HEK293 (cell line): Measurements from ENCODE around the gene PLCL1.

Experiments
- CTCF ChIA-PET: fragments of 350-600 bp; formaldehyde crosslinking; extraction: SDS; loops from one replicate; lab custom pipeline; 2021; ENCODE audit warnings: antibody characterized with exemption; lab: Yijun Ruan, JAX
- POLR2A ChIA-PET: fragments of 300-600 bp; formaldehyde crosslinking; extraction: SDS; loops from one replicate; lab custom pipeline; 2020; ENCODE audit warnings: antibody characterized with exemption, inconsistent platforms; lab: Yijun Ruan, JAX
- H3K27ac ChIP-seq: fragments of 200-500 bp; sonication (Bioruptor generic); 2 replicates; pipeline ENCODE4 v1.5.1; 2014; ENCODE audit warnings: low read depth, low read length, control low read depth, inconsistent platforms; ENCODE audit errors: extremely low read depth
- H3K36me3 ChIP-seq, 2 experiments: fragments of 200-500 bp in 1 of 2; sonication (Bioruptor generic) in 1 of 2; 1 replicate in 1 of 2; 2 replicates in 1 of 2; pipeline ENCODE4 v1.5.1; 2014 to 2017; ENCODE audit warnings: inconsistent platforms in 2 of 2, low read length in 2 of 2; ENCODE audit not compliant: control insufficient read depth in 2 of 2, insufficient read depth in 1 of 2
- H3K4me1 ChIP-seq: fragments of 200-500 bp; sonication (Bioruptor generic); 2 replicates; pipeline ENCODE4 v1.5.1; 2014; ENCODE audit warnings: mild to moderate bottlenecking, low read length, inconsistent platforms; ENCODE audit not compliant: control insufficient read depth, insufficient read depth
- H3K4me3 ChIP-seq: 2 replicates; pipeline ENCODE4 v1.5.1; 2011; ENCODE audit warnings: low read depth, mild to moderate bottlenecking, control low read depth, low read length, moderate library complexity
- H3K9me3 ChIP-seq: fragments of 200-500 bp; sonication (Bioruptor generic); 2 replicates; pipeline ENCODE4 v1.5.1; 2014; ENCODE audit warnings: low read depth, low read length, inconsistent platforms; ENCODE audit not compliant: control insufficient read depth, insufficient read depth
- HOXD13 ChIP-seq: sonication (generic); formaldehyde crosslinking; IDR thresholded peaks from 2 replicates; pipeline ENCODE4 v1.8.0; 2022; ENCODE audit warnings: missing genetic modification reagents, borderline replicate concordance
- WT1 ChIP-seq: fragments of 450-650 bp; formaldehyde crosslinking; IDR thresholded peaks from 2 replicates; pipeline ENCODE4 v1.5.1; 2016; ENCODE audit warnings: missing biosample characterization, missing genetic modification characterization
- YY1 ChIP-seq: fragments of 450-650 bp; formaldehyde crosslinking; IDR thresholded peaks from 2 replicates; pipeline ENCODE4 v1.5.1; 2018; ENCODE audit warnings: missing biosample characterization, missing genetic modification characterization
- YY2 ChIP-seq: fragments of 450-650 bp; formaldehyde crosslinking; IDR thresholded peaks from 2 replicates; pipeline ENCODE4 v1.5.1; 2016; ENCODE audit warnings: missing biosample characterization, missing genetic modification characterization
- ZFHX2 ChIP-seq: fragments of 450-650 bp; formaldehyde crosslinking; conservative IDR thresholded peaks from 2 replicates; pipeline ENCODE4 v1.5.1; 2016; ENCODE audit warnings: missing biosample characterization, missing genetic modification characterization
- ZNF16 ChIP-seq: fragments of 450-650 bp; formaldehyde crosslinking; IDR thresholded peaks from 2 replicates; pipeline ENCODE4 v1.5.1; 2016; ENCODE audit warnings: low read depth, missing biosample characterization, missing genetic modification characterization
- ZNF169 ChIP-seq: fragments of 450-650 bp; formaldehyde crosslinking; IDR thresholded peaks from 2 replicates; pipeline ENCODE4 v1.5.1; 2016; ENCODE audit warnings: missing biosample characterization, missing genetic modification characterization
- ZNF23 ChIP-seq: fragments of 450-650 bp; formaldehyde crosslinking; IDR thresholded peaks from 2 replicates; pipeline ENCODE4 v1.5.1; 2016; ENCODE audit warnings: missing biosample characterization, missing genetic modification characterization, borderline replicate concordance
- ZNF292 ChIP-seq: fragments of 450-650 bp; formaldehyde crosslinking; IDR thresholded peaks from 2 replicates; pipeline ENCODE4 v1.5.1; 2016; ENCODE audit warnings: low read depth, missing biosample characterization, missing genetic modification characterization, borderline replicate concordance
- ZNF324 ChIP-seq: fragments of 450-650 bp; formaldehyde crosslinking; IDR thresholded peaks from 2 replicates; pipeline ENCODE4 v1.5.1; 2016; ENCODE audit warnings: missing biosample characterization, missing genetic modification characterization
- ZNF394 ChIP-seq: fragments of 450-650 bp; formaldehyde crosslinking; IDR thresholded peaks from 2 replicates; pipeline ENCODE4 v1.5.1; 2016; ENCODE audit warnings: missing biosample characterization, missing genetic modification characterization, mild to moderate bottlenecking, moderate library complexity, borderline replicate concordance
- ZNF529 ChIP-seq: fragments of 450-650 bp; formaldehyde crosslinking; IDR thresholded peaks from 2 replicates; pipeline ENCODE4 v1.5.1; 2017; ENCODE audit warnings: missing genetic modification characterization, missing biosample characterization; ENCODE audit not compliant: insufficient replicate concordance
- ZNF626 ChIP-seq: fragments of 450-650 bp; sonication (Bioruptor Pico); formaldehyde crosslinking; IDR thresholded peaks from 2 replicates; pipeline ENCODE4 v1.5.1; 2018; ENCODE audit warnings: missing biosample characterization, missing genetic modification characterization, inconsistent platforms
- ZNF629 ChIP-seq: fragments of 450-650 bp; formaldehyde crosslinking; IDR thresholded peaks from 2 replicates; pipeline ENCODE4 v1.5.1; 2017; ENCODE audit warnings: missing biosample characterization, missing genetic modification characterization
- ZNF707 ChIP-seq: fragments of 450-650 bp; formaldehyde crosslinking; IDR thresholded peaks from 2 replicates; pipeline ENCODE4 v1.5.1; 2016; ENCODE audit warnings: missing biosample characterization, missing genetic modification characterization
- TF ChIP-seq, protein P1 (sequence below): fragments of 450-650 bp; formaldehyde crosslinking; IDR thresholded peaks from 2 replicates; pipeline ENCODE4 v1.5.1; 2016; ENCODE audit warnings: missing biosample characterization, missing genetic modification characterization
- TF ChIP-seq, protein P2 (sequence below): sonication (generic); formaldehyde crosslinking; IDR thresholded peaks from 2 replicates; pipeline ENCODE4 v1.8.1; 2022; ENCODE audit warnings: mild to moderate bottlenecking, moderate library complexity, missing genetic modification reagents
- TF ChIP-seq, protein P3 (sequence below): fragments of 450-650 bp; formaldehyde crosslinking; IDR thresholded peaks from 2 replicates; pipeline ENCODE4 v1.5.1; 2017; ENCODE audit warnings: missing biosample characterization, missing genetic modification characterization
- TF ChIP-seq, protein P4 (sequence below): fragments of 450-650 bp; formaldehyde crosslinking; IDR thresholded peaks from 2 replicates; pipeline ENCODE4 v1.5.1; 2016; ENCODE audit warnings: missing biosample characterization, missing genetic modification characterization
- TF ChIP-seq, protein P5 (sequence below): fragments of 450-650 bp; formaldehyde crosslinking; optimal IDR thresholded peaks from 2 replicates; pipeline ENCODE3; 2016; ENCODE audit warnings: missing biosample characterization, mild to moderate bottlenecking, missing genetic modification characterization
- TF ChIP-seq, protein P6 (sequence below): fragments of 450-650 bp; formaldehyde crosslinking; conservative IDR thresholded peaks from 2 replicates; pipeline ENCODE4 v1.5.1; 2016; ENCODE audit warnings: low read depth, missing biosample characterization, missing genetic modification characterization

Gene PLCL1

DNA sequence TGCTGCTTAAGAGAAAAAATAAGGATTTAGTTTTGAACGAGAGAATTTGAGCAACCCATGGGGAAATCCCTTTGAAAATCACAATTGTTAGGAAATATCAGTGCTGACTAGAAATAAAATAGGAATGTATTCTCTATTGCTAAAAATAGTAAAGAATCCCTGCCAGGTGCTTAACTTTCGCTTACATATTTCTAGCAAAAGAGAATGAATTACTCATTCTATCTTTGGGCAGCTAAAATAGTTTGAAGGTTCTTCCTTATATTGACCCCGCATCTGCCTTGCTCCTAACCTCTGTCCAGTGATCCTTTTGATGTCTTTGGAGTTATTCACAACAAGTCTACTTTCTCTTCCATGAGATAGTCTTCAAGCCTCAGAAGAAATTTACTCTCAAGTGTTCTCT lies 103.8 kb downstream of the PLCL1 start (continued):
- TF ChIP-seq, protein P1, sequence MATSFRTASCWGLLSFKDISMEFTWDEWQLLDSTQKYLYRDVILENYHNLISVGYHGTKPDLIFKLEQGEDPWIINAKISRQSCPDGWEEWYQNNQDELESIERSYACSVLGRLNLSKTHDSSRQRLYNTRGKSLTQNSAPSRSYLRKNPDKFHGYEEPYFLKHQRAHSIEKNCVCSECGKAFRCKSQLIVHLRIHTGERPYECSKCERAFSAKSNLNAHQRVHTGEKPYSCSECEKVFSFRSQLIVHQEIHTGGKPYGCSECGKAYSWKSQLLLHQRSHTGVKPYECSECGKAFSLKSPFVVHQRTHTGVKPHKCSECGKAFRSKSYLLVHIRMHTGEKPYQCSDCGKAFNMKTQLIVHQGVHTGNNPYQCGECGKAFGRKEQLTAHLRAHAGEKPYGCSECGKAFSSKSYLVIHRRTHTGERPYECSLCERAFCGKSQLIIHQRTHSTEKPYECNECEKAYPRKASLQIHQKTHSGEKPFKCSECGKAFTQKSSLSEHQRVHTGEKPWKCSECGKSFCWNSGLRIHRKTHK (tag by site-specific recombination), result no peak
- TF ChIP-seq ZNF292 (no peak), ZNF16 (no peak), ZNF324 (tag by site-specific recombination) (no peak)

DNA sequence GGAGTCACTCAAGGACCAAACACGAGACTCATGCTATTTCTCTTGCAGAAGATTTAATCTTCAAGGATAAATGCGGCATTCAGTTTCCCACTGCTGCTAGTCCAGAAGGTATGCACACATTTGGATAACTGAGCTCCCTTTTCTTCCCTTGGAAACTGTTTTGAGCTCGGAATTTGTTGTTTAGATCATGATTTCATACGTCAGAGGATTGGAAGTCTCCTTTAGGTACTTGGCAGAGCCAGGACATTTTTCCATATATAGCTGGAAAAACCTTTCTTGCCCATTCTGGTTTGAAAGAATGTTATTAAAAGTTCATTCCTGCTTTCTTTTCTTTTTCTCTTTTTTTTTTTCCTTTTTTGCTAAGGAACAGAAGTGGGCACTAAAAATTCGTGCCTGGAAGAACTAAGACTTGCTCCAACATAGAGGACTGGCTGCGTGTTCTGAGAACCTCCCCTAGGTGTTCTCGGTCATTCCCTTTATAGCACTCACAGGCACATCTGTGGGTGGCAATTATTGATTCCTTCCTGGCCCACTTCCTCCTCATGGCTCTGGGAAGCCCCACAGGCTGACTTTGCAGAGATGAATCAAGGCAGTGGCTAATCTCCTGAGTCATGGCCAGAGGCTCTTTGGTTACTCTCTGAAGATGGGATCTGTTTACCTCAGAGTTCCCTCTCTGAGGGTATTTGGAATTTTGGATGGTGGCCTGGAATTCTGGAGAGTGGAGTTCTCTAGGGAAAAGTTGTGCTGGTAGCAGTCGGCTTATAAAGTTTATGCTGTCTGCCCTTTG lies 104.8 kb downstream of the PLCL1 start:
- no peak overlapping the region for H3K4me3 ChIP-seq
- no peak overlapping the region for H3K27ac ChIP-seq
- H3K4me1 ChIP-seq, result no peaks in the 10 kb centered on the region
- H3K9me3 ChIP-seq, result no peaks in the 10 kb centered on the region
- CTCF ChIA-PET, result interaction anchor here (0.6 kb wide), 2 partner anchors 52 to 400 kb away, joined by 3 to 6 read pairs; no protein-coding TSS in a partner anchor
- H3K36me3 ChIP-seq, result no peaks in the 10 kb centered on the region
- POLR2A ChIA-PET, result no interaction called here
- peak; percentile 54 for TF ChIP-seq ZFHX2 (tag by site-specific recombination)
- TF ChIP-seq ZNF394 (tag by site-specific recombination), result no peak

DNA sequence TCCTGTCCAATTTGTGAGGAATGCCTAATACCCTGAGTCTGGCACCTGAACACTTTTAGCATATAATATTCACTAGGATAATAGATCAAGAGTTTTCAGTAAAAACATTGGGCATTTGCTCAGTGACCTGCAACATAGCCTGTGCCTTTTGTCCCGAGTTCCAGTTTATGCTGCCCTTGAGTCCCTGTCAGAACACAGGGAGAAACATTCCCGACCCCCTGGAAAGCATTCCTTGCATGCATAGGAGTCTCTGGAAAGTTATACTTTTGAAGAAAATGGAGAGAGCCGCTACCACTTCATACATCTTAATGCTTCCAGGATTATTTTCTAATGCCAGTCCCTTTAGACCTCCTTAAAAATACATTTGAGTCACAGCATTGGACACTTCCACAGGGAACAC lies 107.3 kb downstream of the PLCL1 start:
- POLR2A ChIA-PET, result no interaction called here
- H3K9me3 ChIP-seq, result no peaks in the 10 kb centered on the region
- CTCF ChIA-PET, result no interaction called here
- TF ChIP-seq ZNF629 (tag by site-specific recombination) (no peak), ZNF707 (tag by site-specific recombination) (no peak), HOXD13 (CRISPR knock-in tag) (no peak), YY2 (tag by site-specific recombination) (no peak), ZNF169 (tag by site-specific recombination) (no peak), ZNF23 (tag by site-specific recombination) (no peak), ZNF626 (tag by site-specific recombination) (no peak), WT1 (tag by site-specific recombination) (no peak), ZNF529 (tag by site-specific recombination) (no peak), ZNF292 (no peak), YY1 (tag by site-specific recombination) (no peak)
- TF ChIP-seq, protein P2, sequence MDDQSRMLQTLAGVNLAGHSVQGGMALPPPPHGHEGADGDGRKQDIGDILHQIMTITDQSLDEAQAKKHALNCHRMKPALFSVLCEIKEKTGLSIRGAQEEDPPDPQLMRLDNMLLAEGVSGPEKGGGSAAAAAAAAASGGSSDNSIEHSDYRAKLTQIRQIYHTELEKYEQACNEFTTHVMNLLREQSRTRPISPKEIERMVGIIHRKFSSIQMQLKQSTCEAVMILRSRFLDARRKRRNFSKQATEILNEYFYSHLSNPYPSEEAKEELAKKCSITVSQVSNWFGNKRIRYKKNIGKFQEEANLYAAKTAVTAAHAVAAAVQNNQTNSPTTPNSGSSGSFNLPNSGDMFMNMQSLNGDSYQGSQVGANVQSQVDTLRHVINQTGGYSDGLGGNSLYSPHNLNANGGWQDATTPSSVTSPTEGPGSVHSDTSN (CRISPR knock-in tag), result no peak
- TF ChIP-seq, protein P3, sequence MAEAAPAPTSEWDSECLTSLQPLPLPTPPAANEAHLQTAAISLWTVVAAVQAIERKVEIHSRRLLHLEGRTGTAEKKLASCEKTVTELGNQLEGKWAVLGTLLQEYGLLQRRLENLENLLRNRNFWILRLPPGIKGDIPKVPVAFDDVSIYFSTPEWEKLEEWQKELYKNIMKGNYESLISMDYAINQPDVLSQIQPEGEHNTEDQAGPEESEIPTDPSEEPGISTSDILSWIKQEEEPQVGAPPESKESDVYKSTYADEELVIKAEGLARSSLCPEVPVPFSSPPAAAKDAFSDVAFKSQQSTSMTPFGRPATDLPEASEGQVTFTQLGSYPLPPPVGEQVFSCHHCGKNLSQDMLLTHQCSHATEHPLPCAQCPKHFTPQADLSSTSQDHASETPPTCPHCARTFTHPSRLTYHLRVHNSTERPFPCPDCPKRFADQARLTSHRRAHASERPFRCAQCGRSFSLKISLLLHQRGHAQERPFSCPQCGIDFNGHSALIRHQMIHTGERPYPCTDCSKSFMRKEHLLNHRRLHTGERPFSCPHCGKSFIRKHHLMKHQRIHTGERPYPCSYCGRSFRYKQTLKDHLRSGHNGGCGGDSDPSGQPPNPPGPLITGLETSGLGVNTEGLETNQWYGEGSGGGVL, result no peak
- TF ChIP-seq, protein P4, sequence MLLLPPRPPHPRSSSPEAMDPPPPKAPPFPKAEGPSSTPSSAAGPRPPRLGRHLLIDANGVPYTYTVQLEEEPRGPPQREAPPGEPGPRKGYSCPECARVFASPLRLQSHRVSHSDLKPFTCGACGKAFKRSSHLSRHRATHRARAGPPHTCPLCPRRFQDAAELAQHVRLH, result no peak
- TF ChIP-seq, protein P5, sequence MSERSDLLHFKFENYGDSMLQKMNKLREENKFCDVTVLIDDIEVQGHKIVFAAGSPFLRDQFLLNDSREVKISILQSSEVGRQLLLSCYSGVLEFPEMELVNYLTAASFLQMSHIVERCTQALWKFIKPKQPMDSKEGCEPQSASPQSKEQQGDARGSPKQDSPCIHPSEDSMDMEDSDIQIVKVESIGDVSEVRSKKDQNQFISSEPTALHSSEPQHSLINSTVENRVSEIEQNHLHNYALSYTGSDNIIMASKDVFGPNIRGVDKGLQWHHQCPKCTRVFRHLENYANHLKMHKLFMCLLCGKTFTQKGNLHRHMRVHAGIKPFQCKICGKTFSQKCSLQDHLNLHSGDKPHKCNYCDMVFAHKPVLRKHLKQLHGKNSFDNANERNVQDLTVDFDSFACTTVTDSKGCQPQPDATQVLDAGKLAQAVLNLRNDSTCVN (tag by site-specific recombination), result no peak
- TF ChIP-seq, protein P6, sequence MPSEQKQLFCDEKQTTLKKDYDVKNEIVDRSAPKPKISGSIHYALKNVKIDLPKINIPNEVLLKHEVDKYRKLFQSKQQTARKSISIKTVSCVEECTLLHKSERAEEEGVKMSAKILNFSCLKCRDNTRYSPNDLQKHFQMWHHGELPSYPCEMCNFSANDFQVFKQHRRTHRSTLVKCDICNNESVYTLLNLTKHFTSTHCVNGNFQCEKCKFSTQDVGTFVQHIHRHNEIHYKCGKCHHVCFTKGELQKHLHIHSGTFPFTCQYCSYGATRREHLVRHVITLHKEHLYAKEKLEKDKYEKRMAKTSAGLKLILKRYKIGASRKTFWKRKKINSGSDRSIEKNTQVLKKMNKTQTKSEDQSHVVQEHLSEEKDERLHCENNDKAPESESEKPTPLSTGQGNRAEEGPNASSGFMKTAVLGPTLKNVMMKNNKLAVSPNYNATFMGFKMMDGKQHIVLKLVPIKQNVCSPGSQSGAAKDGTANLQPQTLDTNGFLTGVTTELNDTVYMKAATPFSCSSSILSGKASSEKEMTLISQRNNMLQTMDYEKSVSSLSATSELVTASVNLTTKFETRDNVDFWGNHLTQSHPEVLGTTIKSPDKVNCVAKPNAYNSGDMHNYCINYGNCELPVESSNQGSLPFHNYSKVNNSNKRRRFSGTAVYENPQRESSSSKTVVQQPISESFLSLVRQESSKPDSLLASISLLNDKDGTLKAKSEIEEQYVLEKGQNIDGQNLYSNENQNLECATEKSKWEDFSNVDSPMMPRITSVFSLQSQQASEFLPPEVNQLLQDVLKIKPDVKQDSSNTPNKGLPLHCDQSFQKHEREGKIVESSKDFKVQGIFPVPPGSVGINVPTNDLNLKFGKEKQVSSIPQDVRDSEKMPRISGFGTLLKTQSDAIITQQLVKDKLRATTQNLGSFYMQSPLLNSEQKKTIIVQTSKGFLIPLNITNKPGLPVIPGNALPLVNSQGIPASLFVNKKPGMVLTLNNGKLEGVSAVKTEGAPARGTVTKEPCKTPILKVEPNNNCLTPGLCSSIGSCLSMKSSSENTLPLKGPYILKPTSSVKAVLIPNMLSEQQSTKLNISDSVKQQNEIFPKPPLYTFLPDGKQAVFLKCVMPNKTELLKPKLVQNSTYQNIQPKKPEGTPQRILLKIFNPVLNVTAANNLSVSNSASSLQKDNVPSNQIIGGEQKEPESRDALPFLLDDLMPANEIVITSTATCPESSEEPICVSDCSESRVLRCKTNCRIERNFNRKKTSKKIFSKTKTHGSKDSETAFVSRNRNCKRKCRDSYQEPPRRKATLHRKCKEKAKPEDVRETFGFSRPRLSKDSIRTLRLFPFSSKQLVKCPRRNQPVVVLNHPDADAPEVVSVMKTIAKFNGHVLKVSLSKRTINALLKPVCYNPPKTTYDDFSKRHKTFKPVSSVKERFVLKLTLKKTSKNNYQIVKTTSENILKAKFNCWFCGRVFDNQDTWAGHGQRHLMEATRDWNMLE, result no peak
- TF ChIP-seq, all 188 proteins: peak for 0
- no peaks in the 10 kb centered on the region for H3K4me1 ChIP-seq
- H3K4me3 ChIP-seq, result no peak overlapping the region
- H3K36me3 ChIP-seq, result no peaks in the 10 kb centered on the region
- H3K27ac ChIP-seq, result no peak overlapping the region
